Mammary epithelial cell (primary cell): ENCODE data around the gene BYSL.

ENCODE experiments used
- CTCF ChIP-seq, 2 donors: IDR thresholded peaks in 1 of 2; conservative IDR thresholded peaks in 1 of 2; 2 replicates each; pipeline ENCODE4 v1.5.1; 2011 to 2012; ENCODE audit warnings: inconsistent platforms in 2 of 2, low read length in 2 of 2, mild to moderate bottlenecking in 2 of 2, control low read depth in 1 of 2, low read depth in 1 of 2; ENCODE audit not compliant: insufficient read depth in 1 of 2; ENCODE audit errors: extremely low read depth in 1 of 2
- EZH2 ChIP-seq: IDR thresholded peaks from 2 replicates; pipeline ENCODE4 v1.6.1; 2012; ENCODE audit warnings: low read length, inconsistent platforms, borderline replicate concordance

DNA sequence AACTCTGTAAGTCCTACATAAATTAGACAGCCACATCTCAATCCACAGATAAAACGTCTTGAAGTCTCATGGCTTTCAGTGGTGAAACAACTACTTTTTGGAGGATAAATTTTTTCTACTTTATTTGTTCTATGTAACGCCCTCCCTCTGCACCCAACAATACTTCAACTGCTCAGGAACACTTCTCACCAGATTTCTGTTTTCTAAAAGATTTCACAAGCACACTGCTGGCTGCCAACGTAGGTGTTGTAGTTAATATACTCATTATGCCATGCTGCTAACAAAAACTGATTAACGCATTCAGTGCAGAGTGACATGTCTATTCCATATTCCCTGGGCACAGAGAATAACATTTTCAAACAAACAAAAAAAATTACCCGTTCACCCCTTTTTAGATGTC, 36.3 kb upstream of the BYSL start:
- no peak for TF ChIP-seq CTCF (conservative IDR thresholded peaks at IDR 0.05 in 1 of 2, IDR thresholded peaks at IDR 0.05 in 1 of 2; ENCODE audit: extremely low read depth in 1 of 2, insufficient read depth in 1 of 2, low read depth in 1 of 2, low read length in 2 of 2)
- TF ChIP-seq EZH2 = no peak
